K562 (cell line): Measurements from ENCODE around the gene GRIN1. TPM values are rescaled to one million over a fixed set of nuclear protein-coding genes. Genes with fewer than 3 reads are reported as not detected.

Experiments used
- ATAC-seq: fragments of 200-7000 bp; cut with Tn5 transposase; 3 replicates; pipeline ENCODE4 v1.9.1; 2020; ENCODE audit warnings: moderate library complexity
- BruUV-seq: library from RNA; stranded (reverse); fragments of 400-500 nt; replicated peaks from 2 replicates; lab custom pipeline; 2021; lab: Mats Ljungman, UMichigan
- CTCF ChIA-PET: fragments of 300-600 bp; formaldehyde crosslinking; extraction: SDS; loops from one replicate; lab custom pipeline; 2021; ENCODE audit warnings: low intra/inter-chr PET ratio; lab: Yijun Ruan, JAX
- POLR2A ChIA-PET: fragments of 300-600, 350-650 bp; sonication (Branson Sonifier 250); formaldehyde crosslinking; extraction: SDS; loops from one replicate; lab custom pipeline; 2021; ENCODE audit warnings: antibody characterized with exemption, inconsistent platforms; lab: Yijun Ruan, JAX
- DNase-seq, 4 experiments: peaks; one replicate each; pipeline versions ENCODE4 v3.0.0 to v3.0.0-alpha.2; 2011 to 2018; ENCODE audit warnings: low spot score in 3 of 4, mixed read lengths in 3 of 4; ENCODE audit errors: extremely low read depth in 1 of 4
- FAIRE-seq: peaks from 2 replicates; lab custom pipeline; 2011; peaks lifted over from hg19 to GRCh38; lab: Jason Lieb, UNC
- H2AFZ ChIP-seq: 2 replicates; pipeline ENCODE4 v1.6.0; 2011; ENCODE audit warnings: low read depth, low read length, control low read depth, inconsistent platforms
- H3K27ac ChIP-seq: fragments of 200-600 bp; 3 replicates; pipeline ENCODE4 v1.8.0; 2011; ENCODE audit warnings: low read depth, mild to moderate bottlenecking, control low read depth, inconsistent platforms, low read length, moderate library complexity, mixed read lengths; ENCODE audit errors: extremely low read depth
- H3K27me3 ChIP-seq, 2 experiments: fragments of 300-600 bp in 1 of 2; 2 replicates in 1 of 2; 3 replicates in 1 of 2; pipeline versions ENCODE4 v1.6.0 to v1.8.0; 2011; ENCODE audit warnings: inconsistent platforms in 2 of 2, low read length in 2 of 2, mild to moderate bottlenecking in 1 of 2, mixed read lengths in 1 of 2, moderate library complexity in 1 of 2; ENCODE audit not compliant: control insufficient read depth in 2 of 2, insufficient read depth in 2 of 2
- H3K36me3 ChIP-seq: fragments of 300-600 bp; 3 replicates; pipeline ENCODE4 v1.8.0; 2011; ENCODE audit warnings: mild to moderate bottlenecking, low read length, inconsistent platforms; ENCODE audit not compliant: control insufficient read depth, insufficient read depth
- H3K4me1 ChIP-seq, 2 experiments: fragments of 200-600 bp in 1 of 2; replicated peaks in 1 of 2; 2 replicates in 1 of 2; 3 replicates in 1 of 2; pipeline versions ENCODE4 v1.5.1 to v1.8.0; 2011; ENCODE audit warnings: inconsistent platforms in 2 of 2, low read length in 2 of 2, mild to moderate bottlenecking in 1 of 2, mixed read lengths in 1 of 2, moderate library complexity in 1 of 2; ENCODE audit not compliant: control insufficient read depth in 2 of 2, insufficient read depth in 2 of 2
- H3K4me2 ChIP-seq: 2 replicates; pipeline ENCODE4 v1.6.1; 2011; ENCODE audit warnings: low read length, control low read depth, inconsistent platforms, mixed read lengths; ENCODE audit not compliant: insufficient read depth
- H3K4me3 ChIP-seq: fragments of 200-600 bp; sonication (generic), shearing (Covaris generic); 2 replicates; pipeline ENCODE4 v1.5.1; 2016; ENCODE audit warnings: control low read depth, inconsistent platforms
- H3K79me2 ChIP-seq: fragments of 200-600 bp; 3 replicates; pipeline ENCODE4 v1.8.0; 2011; ENCODE audit warnings: low read length, inconsistent platforms; ENCODE audit not compliant: control insufficient read depth, insufficient read depth
- H3K9ac ChIP-seq, 2 experiments: 2 replicates each; pipeline versions ENCODE4 v1.6.0 to v1.6.1; 2011; ENCODE audit warnings: low read depth in 2 of 2, low read length in 2 of 2, control low read depth in 1 of 2, inconsistent platforms in 1 of 2, mild to moderate bottlenecking in 1 of 2, mixed read lengths in 1 of 2; ENCODE audit not compliant: insufficient read depth in 1 of 2
- H3K9me1 ChIP-seq: one replicate; pipeline ENCODE4 v1.6.0; 2011; ENCODE audit warnings: inconsistent platforms, mild to moderate bottlenecking, low read length, moderate library complexity; ENCODE audit not compliant: control insufficient read depth, insufficient read depth
- H3K9me3 ChIP-seq: replicated peaks from 2 replicates; pipeline ENCODE4 v1.5.1; 2011; ENCODE audit warnings: low read depth, low read length, inconsistent platforms; ENCODE audit not compliant: control insufficient read depth, insufficient read depth
- H4K20me1 ChIP-seq: replicated peaks from 2 replicates; pipeline ENCODE4 v1.6.1; 2011; ENCODE audit warnings: low read length, inconsistent platforms, mixed read lengths; ENCODE audit not compliant: control insufficient read depth, insufficient read depth
- CBFA2T3 ChIP-seq: fragments of 450-650 bp; IDR thresholded peaks from 2 replicates; pipeline ENCODE4 v1.6.1; 2017
- CEBPG ChIP-seq, 3 experiments: fragments of 200-800 bp in 1 of 3; sonication (Bioruptor generic) in 1 of 3; sonication (generic) in 1 of 3; formaldehyde crosslinking in 1 of 3; IDR thresholded peaks in 2 of 3; conservative IDR thresholded peaks in 1 of 3; 2 replicates each; pipeline versions ENCODE4 v1.6.1 to v1.8.0; 2016 to 2022; ENCODE audit warnings: missing compliant biosample characterization in 2 of 3, missing genetic modification characterization in 2 of 3, mild to moderate bottlenecking in 1 of 3, missing genetic modification reagents in 1 of 3
- HDAC6 ChIP-seq: IDR thresholded peaks from 2 replicates; pipeline ENCODE4 v1.6.1; 2012; ENCODE audit warnings: low read depth, mild to moderate bottlenecking, control low read depth, inconsistent platforms, low read length, moderate library complexity
- HES1 ChIP-seq: fragments of 450-650 bp; IDR thresholded peaks from 2 replicates; pipeline ENCODE4 v1.6.1; 2016; ENCODE audit warnings: low read depth, mild to moderate bottlenecking, moderate library complexity
- MTA1 ChIP-seq: fragments of 450-650 bp; IDR thresholded peaks from 2 replicates; pipeline ENCODE4 v1.6.1; 2017; ENCODE audit warnings: borderline replicate concordance
- RHOXF2B ChIP-seq: fragments of 250-450 bp; sonication (Bioruptor Pico); conservative IDR thresholded peaks from 2 replicates; pipeline ENCODE4 v1.5.1; 2021
- TAL1 ChIP-seq: fragments of 450-650 bp; IDR thresholded peaks from 2 replicates; pipeline ENCODE4 v1.6.1; 2016; ENCODE audit warnings: mild to moderate bottlenecking
- TEAD4 ChIP-seq, 2 experiments: sonication (generic) in 1 of 2; formaldehyde crosslinking in 1 of 2; IDR thresholded peaks; 2 replicates each; pipeline versions ENCODE4 v1.6.1 to v1.8.0; 2012 to 2022; ENCODE audit warnings: borderline replicate concordance in 1 of 2, inconsistent platforms in 1 of 2, low read length in 1 of 2, mild to moderate bottlenecking in 1 of 2, missing genetic modification reagents in 1 of 2
- ZNF224 ChIP-seq: sonication (generic); formaldehyde crosslinking; IDR thresholded peaks from 2 replicates; pipeline ENCODE4 v1.8.0; 2022; ENCODE audit warnings: mild to moderate bottlenecking, missing genetic modification reagents
- ZNF239 ChIP-seq: fragments of 250-450 bp; sonication (Bioruptor Pico); IDR thresholded peaks from 2 replicates; pipeline ENCODE4 v1.4.0; 2020; ENCODE audit warnings: mild to moderate bottlenecking
- WGBS: fragments of 100-300 bp; shearing (Covaris generic); methylation state at CpG from one replicate; pipeline ENCODE4 v1.1.6; 2016; ENCODE audit warnings: low coverage, mixed read lengths; ENCODE audit not compliant: insufficient coverage; ENCODE audit errors: missing lambda C conversion rate; 5-methylcytosine and 5-hydroxymethylcytosine counted together
- in situ Hi-C: fragments of 300-500 bp; cut with MboI; formaldehyde crosslinking; loops from 4 replicates; pipeline ENCODE4 v1.15.0; 2018; ENCODE audit warnings: inconsistent platforms, mixed read lengths
- intact Hi-C: fragments of 100-400 bp; cut with micrococcal nuclease; formaldehyde crosslinking; loops from 2 replicates; pipeline ENCODE4 v1.14.2; 2022
- polyA plus RNA-seq, 8 experiments: library from polyadenylated mRNA; depleted of rRNA in 4 of 8; stranded (reverse) in 5 of 8; unstranded in 3 of 8; fragments of >200 nt; fragmentation: Nextera tagmentation in 2 of 8; fragmentation: Illumina TruSeq in 1 of 8; extraction: Ambion mirVana in 2 of 8; extraction: Trizol in 1 of 8; gene quantifications; 2 replicates each; pipeline versions ENCODE4 v1.2.1 to v1.2.3, GENCODE V29; 2011 to 2014; ENCODE audit warnings: inconsistent platforms in 1 of 8, missing spikeins in 1 of 8
- total RNA-seq, 7 experiments: library from RNA; depleted of rRNA in 6 of 7; stranded (reverse); fragments of >200 nt in 6 of 7; fragmentation: Illumina TruSeq in 2 of 7; extraction: Trizol in 2 of 7; gene quantifications; 2 replicates each; pipeline versions ENCODE4 v1.2.1 to v1.2.3, GENCODE V29; 2011 to 2021; ENCODE audit warnings: low replicate concordance in 1 of 7
- TF ChIP-seq, protein P1 (sequence below), 2 experiments: fragments of 450-650 bp; formaldehyde crosslinking in 1 of 2; IDR thresholded peaks; 2 replicates each; pipeline versions ENCODE4 v1.4.0 to v1.6.1; 2014 to 2020; ENCODE audit warnings: mild to moderate bottlenecking in 2 of 2, borderline replicate concordance in 1 of 2, low read depth in 1 of 2
- TF ChIP-seq, protein P2 (sequence below): fragments of 450-650 bp; formaldehyde crosslinking; IDR thresholded peaks from 2 replicates; pipeline ENCODE4 v1.4.0; 2022; ENCODE audit warnings: missing genetic modification characterization

GRIN1 gene
- total and polyA plus RNA-seq, 9 of the 15 experiments (the other 6 are each of a cell fraction or from before 2014, with no cell fraction given): 0.03 to 0.35 (median 0.16) TPM; not detected in 6

- H3K9ac ChIP-seq: peak overlapping the region; percentile 92 to 98
- H3K4me3 ChIP-seq: peak overlapping the region; percentile 99
- H3K27me3 ChIP-seq: no peaks in the 10 kb centered on the region
- DNase-seq (peak in 2 of 4 experiments; percentile 38 to 49), FAIRE-seq (no peak), ATAC-seq (no peak)
- 18% methylated on average over 6 of the region's 7 CpGs for WGBS
- H3K4me2 ChIP-seq: peak overlapping the region; percentile 95
- CTCF ChIA-PET: no interaction called here
- H3K79me2 ChIP-seq: peaks cover 52% of the 10 kb centered on the region
- no peaks in the 10 kb centered on the region for H3K9me3 ChIP-seq
- peak overlapping the region; percentile 88 for H3K27ac ChIP-seq
- peaks cover 46% of the 10 kb centered on the region; the same call in 2 of the 3 replicates for H3K36me3 ChIP-seq
- H3K4me1 ChIP-seq: peaks cover 25 to 52% of the 10 kb centered on the region in 2 experiments
- intact Hi-C loops (no loop called here), in situ Hi-C loops (no loop called here)
- peaks cover 3% of the 10 kb centered on the region for H3K9me1 ChIP-seq
- H2AFZ ChIP-seq: no peak overlapping the region
- peaks cover 3% of the 10 kb centered on the region for H4K20me1 ChIP-seq
- no TSS peak for BruUV-seq
- POLR2A ChIA-PET: interaction anchor here (0.5 to 1.3 kb wide), 4 partner anchors 9 to 101 kb away, joined by 3 to 5 read pairs (median 4); no protein-coding TSS in a partner anchor
- no peak for TF ChIP-seq MTA1
- TF ChIP-seq TEAD4 (IDR thresholded peaks at IDR 0.05; ENCODE audit: low read length): peak; percentile 47
- TF ChIP-seq TEAD4 (CRISPR knock-in tag; IDR thresholded peaks at IDR 0.05; ENCODE audit: borderline replicate concordance): no peak
- TF ChIP-seq ZNF224: no peak
- no peak for TF ChIP-seq CEBPG (CRISPR knock-in tag; IDR thresholded peaks at IDR 0.05)
- no peak for TF ChIP-seq CEBPG (tag; conservative IDR thresholded peaks at IDR 0.05 in 1 of 2, IDR thresholded peaks at IDR 0.05 in 1 of 2)
- TF ChIP-seq CBFA2T3: peak; percentile 72
- TF ChIP-seq HDAC6: no peak
- no peak for TF ChIP-seq HES1
- TF ChIP-seq TAL1: peak; percentile 27; the same call in 1 of the 2 replicates
- no peak for TF ChIP-seq RHOXF2B (CRISPR knock-in tag)
- TF ChIP-seq, protein P1, sequence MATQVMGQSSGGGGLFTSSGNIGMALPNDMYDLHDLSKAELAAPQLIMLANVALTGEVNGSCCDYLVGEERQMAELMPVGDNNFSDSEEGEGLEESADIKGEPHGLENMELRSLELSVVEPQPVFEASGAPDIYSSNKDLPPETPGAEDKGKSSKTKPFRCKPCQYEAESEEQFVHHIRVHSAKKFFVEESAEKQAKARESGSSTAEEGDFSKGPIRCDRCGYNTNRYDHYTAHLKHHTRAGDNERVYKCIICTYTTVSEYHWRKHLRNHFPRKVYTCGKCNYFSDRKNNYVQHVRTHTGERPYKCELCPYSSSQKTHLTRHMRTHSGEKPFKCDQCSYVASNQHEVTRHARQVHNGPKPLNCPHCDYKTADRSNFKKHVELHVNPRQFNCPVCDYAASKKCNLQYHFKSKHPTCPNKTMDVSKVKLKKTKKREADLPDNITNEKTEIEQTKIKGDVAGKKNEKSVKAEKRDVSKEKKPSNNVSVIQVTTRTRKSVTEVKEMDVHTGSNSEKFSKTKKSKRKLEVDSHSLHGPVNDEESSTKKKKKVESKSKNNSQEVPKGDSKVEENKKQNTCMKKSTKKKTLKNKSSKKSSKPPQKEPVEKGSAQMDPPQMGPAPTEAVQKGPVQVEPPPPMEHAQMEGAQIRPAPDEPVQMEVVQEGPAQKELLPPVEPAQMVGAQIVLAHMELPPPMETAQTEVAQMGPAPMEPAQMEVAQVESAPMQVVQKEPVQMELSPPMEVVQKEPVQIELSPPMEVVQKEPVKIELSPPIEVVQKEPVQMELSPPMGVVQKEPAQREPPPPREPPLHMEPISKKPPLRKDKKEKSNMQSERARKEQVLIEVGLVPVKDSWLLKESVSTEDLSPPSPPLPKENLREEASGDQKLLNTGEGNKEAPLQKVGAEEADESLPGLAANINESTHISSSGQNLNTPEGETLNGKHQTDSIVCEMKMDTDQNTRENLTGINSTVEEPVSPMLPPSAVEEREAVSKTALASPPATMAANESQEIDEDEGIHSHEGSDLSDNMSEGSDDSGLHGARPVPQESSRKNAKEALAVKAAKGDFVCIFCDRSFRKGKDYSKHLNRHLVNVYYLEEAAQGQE (IDR thresholded peaks at IDR 0.05; ENCODE audit: borderline replicate concordance): no peak
- TF ChIP-seq, protein P1 (CRISPR knock-in tag; IDR thresholded peaks at IDR 0.05; ENCODE audit: low read depth): no peak
- TF ChIP-seq, protein P2, sequence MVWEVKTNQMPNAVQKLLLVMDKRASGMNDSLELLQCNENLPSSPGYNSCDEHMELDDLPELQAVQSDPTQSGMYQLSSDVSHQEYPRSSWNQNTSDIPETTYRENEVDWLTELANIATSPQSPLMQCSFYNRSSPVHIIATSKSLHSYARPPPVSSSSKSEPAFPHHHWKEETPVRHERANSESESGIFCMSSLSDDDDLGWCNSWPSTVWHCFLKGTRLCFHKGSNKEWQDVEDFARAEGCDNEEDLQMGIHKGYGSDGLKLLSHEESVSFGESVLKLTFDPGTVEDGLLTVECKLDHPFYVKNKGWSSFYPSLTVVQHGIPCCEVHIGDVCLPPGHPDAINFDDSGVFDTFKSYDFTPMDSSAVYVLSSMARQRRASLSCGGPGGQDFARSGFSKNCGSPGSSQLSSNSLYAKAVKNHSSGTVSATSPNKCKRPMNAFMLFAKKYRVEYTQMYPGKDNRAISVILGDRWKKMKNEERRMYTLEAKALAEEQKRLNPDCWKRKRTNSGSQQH: no peak
- TF ChIP-seq ZNF239 (CRISPR knock-in tag): no peak
Observed at GRCh38 chr9:137206602-137207001, 67.6 kb downstream of the GRIN1 start.
